Measurements from ENCODE around the gene TRIM32.
"Not testable (repeated sequence)": the region's sequence is repeated elsewhere in the genome, so short reads cannot be mapped to it uniquely, and the experiment has no call there.

Gene TRIM32

GRCh38 chr9:116673375-116673774 lies 13.7 kb upstream of the TRIM32 start:
- DNase-seq (ENCODE audit: low read depth in 2 of 3, low spot score in 2 of 3) = no peak

GRCh38 chr9:116674210-116674980 lies 12.7 kb upstream of the TRIM32 start:
- no peak for DNase-seq (ENCODE audit: low read depth in 2 of 3, low spot score in 2 of 3)

DNA sequence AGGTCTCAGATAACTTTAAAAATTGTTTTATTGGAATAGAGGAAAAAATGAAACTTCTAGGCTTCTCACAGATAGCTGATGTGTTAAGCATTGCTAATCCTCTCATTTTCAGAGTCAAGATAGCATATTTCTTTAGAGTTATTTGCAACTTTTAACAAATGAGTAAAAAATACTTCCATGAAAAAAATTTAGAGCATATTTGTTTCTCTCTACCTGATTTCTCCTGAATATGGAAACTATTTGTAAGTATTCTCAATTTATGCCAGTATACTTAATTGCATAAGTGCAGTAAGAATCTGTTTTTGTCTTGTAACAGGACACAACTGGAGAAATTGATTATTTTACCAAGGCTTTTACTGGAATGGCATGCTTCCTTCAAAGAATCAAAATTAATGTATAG lies 3.6 kb upstream of the TRIM32 start:
- DNase-seq (ENCODE audit: low read depth in 2 of 3, low spot score in 2 of 3) = no peak

DNA sequence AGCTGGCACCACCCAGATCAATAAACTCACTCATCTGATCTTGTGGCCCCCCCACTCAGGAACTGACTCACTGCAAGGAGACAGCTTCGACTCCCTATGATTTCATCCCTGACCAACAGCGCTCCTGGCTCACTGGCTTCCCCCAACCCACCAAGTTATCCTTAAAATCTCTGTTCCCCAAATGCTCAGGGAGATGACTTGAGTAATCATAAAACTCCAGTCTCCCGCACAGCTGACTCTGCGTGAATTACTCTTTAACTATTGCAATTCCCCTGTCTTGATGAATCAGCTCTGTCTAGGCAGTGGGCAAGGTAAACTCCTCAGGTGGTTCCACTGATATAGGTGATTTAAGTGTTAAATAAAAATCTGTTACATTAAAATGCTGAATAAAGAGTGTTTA lies 1.9 kb upstream of the TRIM32 start:
- no peak for DNase-seq (ENCODE audit: low read depth in 2 of 3, low spot score in 2 of 3)

GRCh38 chr9:116686135-116686534 lies 970 bp upstream of the TRIM32 start:
- DNase-seq (ENCODE audit: low read depth in 2 of 3, low spot score in 2 of 3) = no peak

DNA sequence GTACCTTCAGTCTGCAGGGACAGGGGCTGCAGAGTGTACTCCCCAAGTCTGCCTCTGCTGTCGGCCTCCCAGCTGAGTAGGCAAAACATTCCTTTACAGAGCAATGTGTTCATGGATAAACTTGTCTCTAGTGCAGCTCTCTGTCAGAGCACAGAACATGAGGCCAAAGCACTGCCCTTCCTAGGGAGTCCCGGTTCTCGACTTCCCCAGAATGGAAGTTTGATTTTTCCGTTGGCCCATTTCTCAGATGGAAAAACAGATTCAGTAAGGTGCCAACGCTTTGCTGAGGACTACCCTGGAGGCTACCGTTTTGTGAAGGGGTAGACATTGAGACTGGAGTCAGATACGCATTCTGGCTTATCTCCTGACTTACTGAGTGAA lies 422 bp upstream of the TRIM32 start:
- no peak for DNase-seq (ENCODE audit: low read depth in 2 of 3, low spot score in 2 of 3)

DNA sequence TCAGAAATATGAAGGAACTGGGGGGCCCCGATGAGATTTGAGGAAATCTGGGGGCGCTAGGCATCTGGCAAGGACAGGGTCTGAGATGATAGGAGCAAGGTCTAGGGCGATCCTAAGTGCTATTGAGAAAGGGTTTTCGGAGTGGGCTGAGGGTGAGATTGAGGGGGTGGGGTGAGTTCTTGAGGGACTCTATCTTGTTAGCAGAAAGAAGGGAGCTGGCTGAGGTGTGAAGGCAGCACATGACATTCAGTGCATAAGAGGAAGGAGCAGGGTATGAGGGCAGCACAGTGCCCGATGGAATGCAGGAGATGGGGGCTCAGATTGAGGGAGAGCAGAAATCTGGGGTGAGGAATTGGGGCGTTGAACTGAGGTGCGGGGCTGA lies 640 bp downstream of the TRIM32 start:
- DNase-seq (ENCODE audit: low read depth in 2 of 3, low spot score in 2 of 3) = peak in 1 of 3 experiments; percentile 3

GRCh38 chr9:116688806-116689485 lies 1.8 kb downstream of the TRIM32 start:
- no peak for DNase-seq (ENCODE audit: low read depth in 2 of 3, low spot score in 2 of 3)

DNA sequence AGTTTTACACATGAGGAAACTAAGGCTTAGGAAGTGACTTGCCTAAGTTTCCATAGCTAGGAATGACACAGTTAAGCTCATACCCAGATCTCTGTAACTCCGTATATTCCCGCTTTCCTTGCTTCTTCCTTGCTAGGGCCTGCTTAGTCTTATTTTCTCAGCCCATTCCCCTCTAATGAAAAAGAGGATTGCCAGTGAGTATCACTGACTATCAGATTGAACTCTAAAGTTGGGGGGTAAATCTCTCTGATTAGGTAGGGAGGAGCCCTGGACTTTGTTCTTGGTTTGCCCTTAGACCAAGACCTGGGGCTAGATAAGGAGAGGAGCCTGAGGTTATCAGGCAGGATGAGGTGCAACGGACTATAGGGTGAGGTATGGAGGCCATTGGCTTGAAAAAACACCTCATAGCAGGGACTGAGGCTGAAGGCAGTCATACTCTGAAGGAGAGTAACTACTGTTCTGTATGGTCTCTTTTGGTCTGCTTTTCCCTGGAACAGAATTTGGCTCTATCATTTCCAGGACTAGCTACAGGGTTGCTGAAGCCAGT lies 2.5 kb downstream of the TRIM32 start:
- DNase-seq (ENCODE audit: low read depth in 2 of 3, low spot score in 2 of 3) = no peak

DNA sequence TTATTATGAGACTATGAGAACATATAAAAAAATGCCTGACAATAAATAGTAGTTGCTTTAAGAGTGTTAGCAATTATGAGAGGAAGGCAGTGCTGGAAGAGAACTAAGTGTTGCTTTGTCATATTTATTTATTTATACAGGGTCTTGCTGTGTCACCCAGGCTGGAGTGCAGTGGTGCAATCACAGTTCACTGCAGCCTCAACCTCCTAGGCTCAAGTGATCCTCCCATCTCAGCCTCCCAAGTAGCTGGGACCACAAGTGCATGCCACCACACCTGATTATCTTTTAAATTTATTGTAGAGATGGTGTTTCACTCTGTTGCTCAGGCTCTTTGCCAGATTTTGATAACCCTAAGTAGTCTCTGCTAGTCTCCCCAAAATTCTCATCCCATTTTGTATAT lies 3.7 kb downstream of the TRIM32 start:
- DNase-seq (ENCODE audit: low read depth in 2 of 3, low spot score in 2 of 3) = not testable (repeated sequence)

DNA sequence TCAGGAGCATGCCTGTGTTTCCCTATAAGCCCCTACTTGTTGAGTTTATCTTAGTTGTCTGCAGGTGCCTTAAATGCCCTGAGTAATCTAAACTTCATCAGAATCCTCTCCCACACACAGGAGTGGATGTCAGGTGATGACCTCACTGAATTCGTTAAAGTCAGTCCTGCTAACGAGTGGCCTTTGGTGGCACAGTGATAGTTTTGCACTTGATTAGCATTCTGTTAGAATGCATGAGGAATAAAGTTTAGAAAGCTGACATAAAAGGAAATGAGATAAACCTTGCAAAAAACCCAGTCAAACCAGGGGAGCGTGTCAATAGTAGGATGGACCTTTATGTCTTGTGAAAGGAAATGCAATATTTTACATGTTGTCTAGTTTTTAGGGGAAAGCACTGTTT lies 4.5 kb downstream of the TRIM32 start:
- no peak for DNase-seq (ENCODE audit: low read depth in 2 of 3, low spot score in 2 of 3)

- DNase-seq (ENCODE audit: low read depth in 2 of 3, low spot score in 2 of 3) = no peak
These were observed 5.5 kb downstream of the TRIM32 start for GRCh38 chr9:116692616-116693015.

DNA sequence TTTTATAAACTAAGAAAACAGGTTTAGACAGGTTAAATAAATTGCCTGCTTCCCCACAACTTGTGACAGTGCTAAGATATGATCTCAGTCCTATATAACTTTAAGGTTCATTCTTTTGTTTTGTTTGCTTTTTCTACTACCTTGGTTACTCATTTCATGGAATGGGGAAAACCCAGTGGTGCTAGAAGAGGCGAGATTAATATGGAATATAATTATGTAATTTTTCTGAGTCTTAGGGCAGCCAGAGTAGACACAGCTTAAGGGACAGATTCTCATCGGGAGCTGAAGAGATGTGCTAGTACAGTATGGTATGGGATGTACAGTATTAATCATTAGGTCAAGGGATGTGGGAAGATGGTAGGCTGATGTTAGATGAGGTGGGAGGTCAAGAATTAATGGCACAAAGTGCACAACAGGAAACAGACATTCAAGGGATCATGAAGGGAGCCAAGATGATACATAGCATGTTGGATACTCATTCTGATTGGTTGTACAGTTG lies 6.2 kb downstream of the TRIM32 start:
- DNase-seq (ENCODE audit: low read depth in 2 of 3, low spot score in 2 of 3) = no peak

DNA sequence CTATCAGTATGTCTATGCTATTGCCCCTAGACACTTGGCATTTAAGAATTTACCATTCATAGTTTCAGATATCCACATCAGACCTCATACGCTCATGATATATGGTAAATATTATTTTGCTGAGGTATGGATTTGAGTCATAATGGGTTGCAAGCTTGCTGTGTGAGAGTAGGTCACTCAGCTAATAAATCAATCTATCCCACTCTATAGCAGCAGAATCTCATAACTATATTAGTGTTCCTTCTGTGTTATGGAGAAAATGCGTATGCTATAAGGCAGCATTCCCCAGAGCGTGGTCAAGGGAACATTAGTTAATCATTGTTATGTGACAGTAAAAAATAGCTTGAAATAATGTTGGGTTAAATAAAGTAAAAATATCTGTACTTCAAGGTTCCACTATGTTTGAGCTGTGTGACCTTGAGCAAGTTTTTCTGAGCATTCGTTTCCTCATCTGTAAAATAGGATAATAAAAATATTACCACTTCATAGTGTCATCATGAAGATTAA lies 7.7 kb downstream of the TRIM32 start:
- no peak for DNase-seq (ENCODE audit: low read depth in 2 of 3, low spot score in 2 of 3)

- DNase-seq (ENCODE audit: low read depth in 2 of 3, low spot score in 2 of 3) = no peak
These were observed 8.3 kb downstream of the TRIM32 start for GRCh38 chr9:116695438-116695837.

- DNase-seq (ENCODE audit: low read depth in 2 of 3, low spot score in 2 of 3) = no peak
These were observed 10.3 kb downstream of the TRIM32 start for GRCh38 chr9:116697362-116697761.

DNA sequence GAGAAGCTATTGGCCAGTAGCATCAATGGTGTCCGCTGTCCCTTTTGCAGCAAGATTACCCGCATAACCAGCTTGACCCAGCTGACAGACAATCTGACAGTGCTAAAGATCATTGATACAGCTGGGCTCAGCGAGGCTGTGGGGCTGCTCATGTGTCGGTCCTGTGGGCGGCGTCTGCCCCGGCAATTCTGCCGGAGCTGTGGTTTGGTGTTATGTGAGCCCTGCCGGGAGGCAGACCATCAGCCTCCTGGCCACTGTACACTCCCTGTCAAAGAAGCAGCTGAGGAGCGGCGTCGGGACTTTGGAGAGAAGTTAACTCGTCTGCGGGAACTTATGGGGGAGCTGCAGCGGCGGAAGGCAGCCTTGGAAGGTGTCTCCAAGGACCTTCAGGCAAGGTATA lies 10.8 kb downstream of the TRIM32 start:
- no peak for DNase-seq (ENCODE audit: low read depth in 2 of 3, low spot score in 2 of 3)

- DNase-seq (ENCODE audit: low read depth in 2 of 3, low spot score in 2 of 3) = no peak
These were observed 13.2 kb downstream of the TRIM32 start for GRCh38 chr9:116700279-116700678.

DNA sequence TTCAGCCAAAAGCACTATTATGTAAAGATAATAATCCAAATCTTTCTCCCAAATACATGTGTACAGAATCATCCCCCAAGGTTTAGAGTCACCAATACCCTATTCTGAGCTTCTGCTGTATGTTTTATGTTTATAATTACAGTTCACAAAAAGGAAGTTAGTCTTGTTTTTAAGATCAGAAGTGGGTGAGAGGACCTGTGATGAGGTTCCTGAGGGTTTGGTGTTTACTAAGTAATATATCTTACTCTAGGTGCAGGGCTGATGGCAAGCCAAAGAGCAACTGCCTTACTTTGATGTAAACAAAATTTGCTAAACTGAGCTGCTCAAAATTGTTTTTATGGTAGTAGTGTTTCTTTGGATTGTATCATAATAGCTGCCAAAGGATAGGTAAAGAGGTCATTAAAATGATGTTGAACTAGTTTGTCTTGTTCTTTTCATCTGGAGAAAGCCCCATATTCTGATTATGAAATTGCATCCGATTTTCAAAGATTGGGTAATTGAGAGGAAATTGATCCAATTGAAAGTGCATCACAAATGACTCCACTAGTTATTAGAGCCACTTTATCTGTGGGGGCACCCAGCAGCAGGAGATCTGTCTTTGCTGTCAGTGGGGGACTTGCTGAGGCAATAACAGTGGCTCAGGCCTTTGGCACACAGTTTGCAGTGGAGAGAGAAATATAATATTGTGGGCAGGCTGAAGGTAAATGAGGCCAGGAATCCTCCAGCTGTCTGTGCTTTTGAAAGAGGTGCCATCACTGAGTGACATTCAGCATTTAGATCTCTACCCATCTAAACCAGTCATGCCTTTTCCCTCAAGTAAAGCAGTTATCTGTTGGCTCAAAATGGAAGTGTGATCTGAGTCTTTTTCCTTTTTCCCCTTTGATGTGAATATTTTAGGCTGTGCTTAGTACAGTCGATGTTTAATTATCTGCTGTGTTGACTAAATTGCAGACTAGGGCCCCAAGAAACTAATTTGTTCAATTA lies 14.1 kb downstream of the TRIM32 start:
- no peak for DNase-seq (ENCODE audit: low read depth in 2 of 3, low spot score in 2 of 3)

- no peak for DNase-seq (ENCODE audit: low read depth in 2 of 3, low spot score in 2 of 3)
These were observed 15.0 kb downstream of the TRIM32 start for GRCh38 chr9:116701940-116702642.

Data from activated CD8-positive, alpha-beta memory T cell treated with anti-CD3 and anti-CD28 coated beads for 48 hours (primary cell).